ENCODE measurements around the gene LRRC25. TPM values are rescaled to one million over a fixed set of nuclear protein-coding genes. Genes with fewer than 3 reads are reported as not detected.
"Not testable (repeated sequence)": the region's sequence is repeated elsewhere in the genome, so short reads cannot be mapped to it uniquely, and the experiment has no call there.

LRRC25 gene
- total RNA-seq, 4 donors from 2014 or later: 1.1 to 7.1 (median 2.2) TPM

- intact Hi-C loops (cut with DNase I): no loop called here
- WGBS, 2 donors: 91 to 100% methylated on average over 3 of the region's 3 CpGs
- Histone ChIP-seq H3K9me3 (no peaks in the 10 kb centered on the region), H3K27ac (no peak overlapping the region), H3K4me1 (peaks cover 7 to 27% of the 10 kb centered on the region in 2 donors), H3K27me3 (no peaks in the 10 kb centered on the region), H3K4me3 (replicated peaks in 1 of 3) (no peak overlapping the region), H3K36me3 (no peaks in the 10 kb centered on the region)
- TF ChIP-seq POLR2A (IDR thresholded peaks at IDR 0.05): no peak
- TF ChIP-seq CTCF (IDR thresholded peaks at IDR 0.05): no peak
- no peak for DNase-seq
Measured at GRCh38 chr19:18385359-18385674, 12.1 kb downstream of the LRRC25 start.

GRCh38 chr19:18384775-18385174 lies 12.6 kb downstream of the LRRC25 start:
- Histone ChIP-seq H3K27me3 (no peaks in the 10 kb centered on the region), H3K4me3 (replicated peaks in 1 of 3) (no peak overlapping the region), H3K27ac (no peak overlapping the region), H3K4me1 (peaks cover 7 to 32% of the 10 kb centered on the region in 2 donors), H3K9me3 (no peaks in the 10 kb centered on the region), H3K36me3 (no peaks in the 10 kb centered on the region)
- intact Hi-C loops (cut with DNase I): no loop called here
- TF ChIP-seq POLR2A (IDR thresholded peaks at IDR 0.05) (no peak), CTCF (IDR thresholded peaks at IDR 0.05) (no peak)
- WGBS, 2 donors: 85 to 89% methylated on average over 7 of the region's 7 CpGs
- no peak for DNase-seq

- H3K4me3 ChIP-seq (replicated peaks in 1 of 3); H3K36me3 ChIP-seq; intact Hi-C loops (cut with DNase I); H3K9me3 ChIP-seq; H3K27ac ChIP-seq; DNase-seq; H3K27me3 ChIP-seq: not testable (repeated sequence)
- 72 to 73% methylated on average over 11 of the region's 11 CpGs for WGBS, 2 donors
- H3K4me1 ChIP-seq: peaks cover 7 to 31% of the 10 kb centered on the region in 2 donors
Measured at GRCh38 chr19:18383622-18384021, 13.8 kb downstream of the LRRC25 start.

GRCh38 chr19:18380843-18381242 lies 16.6 kb downstream of the LRRC25 start:
- no peaks in the 10 kb centered on the region for H3K9me3 ChIP-seq
- intact Hi-C loops (cut with DNase I): no loop called here
- no peak overlapping the region for H3K4me3 ChIP-seq (replicated peaks in 1 of 3)
- no peaks in the 10 kb centered on the region for H3K27me3 ChIP-seq
- TF ChIP-seq POLR2A (IDR thresholded peaks at IDR 0.05): no peak
- TF ChIP-seq CTCF (IDR thresholded peaks at IDR 0.05): no peak
- 75 to 80% methylated on average over 3 of the region's 3 CpGs for WGBS, 2 donors
- H3K36me3 ChIP-seq: no peaks in the 10 kb centered on the region
- H3K27ac ChIP-seq: peak overlapping the region in 1 of 3 donors; percentile 57
- peaks cover under 1 to 27% of the 10 kb centered on the region in 2 donors for H3K4me1 ChIP-seq
- no peak for DNase-seq

GRCh38 chr19:18379803-18380747 lies 17.3 kb downstream of the LRRC25 start:
- no peaks in the 10 kb centered on the region for H3K9me3 ChIP-seq
- intact Hi-C loops (cut with DNase I): no loop called here
- peaks cover 0 to 29% of the 10 kb centered on the region in 2 donors for H3K4me1 ChIP-seq
- DNase-seq: peak; percentile 55 to 59
- WGBS, 2 donors: 61 to 70% methylated on average over 22 of the region's 22 CpGs
- no peak overlapping the region for H3K4me3 ChIP-seq (replicated peaks in 1 of 3)
- H3K27me3 ChIP-seq: no peaks in the 10 kb centered on the region
- TF ChIP-seq CTCF (IDR thresholded peaks at IDR 0.05): no peak
- TF ChIP-seq POLR2A (IDR thresholded peaks at IDR 0.05): no peak
- H3K36me3 ChIP-seq: no peaks in the 10 kb centered on the region
- H3K27ac ChIP-seq: peak overlapping the region in 2 of 3 donors; percentile 45 to 57
